ENCODE data around the gene DGLUCY.
A peak's percentile ranks its signal among the peaks of the same experiment; 100 is the strongest.
"Not testable (repeated sequence)": the region's sequence is repeated elsewhere in the genome, so short reads cannot be mapped to it uniquely, and the experiment has no call there.

The DGLUCY gene

GRCh38 chr14:91216731-91217226 is 102.9 kb downstream of the DGLUCY start:
- no peak for DNase-seq

GRCh38 chr14:91218014-91218413 is 104.1 kb downstream of the DGLUCY start:
- DNase-seq = no peak

DNA sequence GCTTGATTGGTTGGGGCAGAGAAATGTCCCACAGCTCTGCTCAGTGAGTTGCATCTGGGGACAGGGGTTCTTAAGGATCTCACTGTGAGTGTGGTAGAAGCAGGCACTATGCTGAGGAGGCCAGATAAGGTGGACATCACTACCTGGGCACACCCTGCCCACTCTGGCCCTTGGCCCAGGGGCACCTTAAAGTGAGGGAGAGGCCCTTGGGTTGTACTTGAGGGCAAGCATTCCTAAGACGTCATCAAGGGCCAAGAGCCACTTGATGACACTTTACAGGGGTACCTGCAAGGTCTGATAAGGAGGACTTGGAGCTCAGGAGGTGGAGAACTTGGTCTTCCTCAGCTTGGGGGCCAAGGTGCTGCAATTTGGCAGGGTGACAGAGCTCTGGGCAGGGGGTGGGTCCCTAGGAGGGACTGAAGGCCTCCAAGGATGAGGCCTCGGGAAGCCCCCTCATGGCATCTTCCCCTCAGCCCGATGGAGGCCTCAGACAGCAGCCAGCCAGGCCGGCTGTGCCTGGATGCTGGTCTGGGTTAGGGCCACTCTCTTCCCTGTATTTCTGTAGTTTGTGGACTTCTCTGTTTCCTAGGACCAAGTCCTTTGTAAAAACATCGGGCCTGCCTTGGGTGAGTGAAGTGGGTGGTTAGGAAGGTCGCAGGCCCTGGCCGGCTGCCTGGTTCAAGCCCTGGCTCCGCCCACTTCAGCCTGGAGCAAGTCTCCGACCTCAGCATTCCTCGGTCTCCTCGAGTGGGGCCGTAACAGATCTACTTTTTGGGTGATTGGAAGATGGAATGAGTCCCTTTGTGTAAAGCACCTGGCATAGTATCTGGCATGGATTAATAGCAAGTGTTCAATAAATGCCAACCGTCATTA is 105.9 kb downstream of the DGLUCY start:
- no peak for DNase-seq

DNA sequence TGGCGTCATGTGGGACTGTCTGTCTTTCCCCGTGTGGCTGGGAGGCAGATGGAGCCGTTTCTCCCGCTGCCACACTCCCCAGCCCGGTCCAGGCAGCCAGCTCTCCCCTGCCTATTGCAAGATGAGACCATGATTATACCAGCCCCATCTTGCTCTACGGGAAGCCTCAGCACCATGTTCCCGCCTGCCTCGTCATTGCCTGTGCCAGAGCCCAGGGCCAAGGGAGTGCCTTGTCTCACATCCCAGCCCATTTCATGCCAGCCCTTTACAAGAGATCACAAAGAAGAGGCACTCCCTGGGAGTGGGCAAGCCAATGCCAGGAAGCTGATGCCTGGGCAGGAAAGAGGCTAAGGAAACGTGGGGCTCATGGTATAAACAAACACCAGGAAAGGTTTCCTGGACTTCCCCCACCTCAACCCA is 106.7 kb downstream of the DGLUCY start:
- no peak for DNase-seq

DNA sequence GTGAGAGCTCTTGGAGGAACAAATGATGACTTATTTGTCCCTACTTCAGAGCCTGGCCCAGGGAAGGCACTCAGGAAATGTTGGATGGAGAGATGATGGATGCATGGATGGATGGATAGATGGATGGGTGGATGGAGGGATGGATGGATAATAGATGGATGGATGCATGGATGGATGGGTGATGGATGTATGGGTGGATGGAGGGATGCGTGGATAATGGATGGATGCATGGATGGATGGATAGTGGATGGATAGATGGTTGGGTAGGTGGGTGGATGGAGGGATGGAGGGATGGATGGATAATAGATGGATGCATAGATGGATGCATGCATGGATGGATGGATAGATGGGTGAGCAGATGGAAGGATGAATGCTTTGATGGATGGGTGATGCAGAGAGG is 107.4 kb downstream of the DGLUCY start:
- DNase-seq = no peak

DNA sequence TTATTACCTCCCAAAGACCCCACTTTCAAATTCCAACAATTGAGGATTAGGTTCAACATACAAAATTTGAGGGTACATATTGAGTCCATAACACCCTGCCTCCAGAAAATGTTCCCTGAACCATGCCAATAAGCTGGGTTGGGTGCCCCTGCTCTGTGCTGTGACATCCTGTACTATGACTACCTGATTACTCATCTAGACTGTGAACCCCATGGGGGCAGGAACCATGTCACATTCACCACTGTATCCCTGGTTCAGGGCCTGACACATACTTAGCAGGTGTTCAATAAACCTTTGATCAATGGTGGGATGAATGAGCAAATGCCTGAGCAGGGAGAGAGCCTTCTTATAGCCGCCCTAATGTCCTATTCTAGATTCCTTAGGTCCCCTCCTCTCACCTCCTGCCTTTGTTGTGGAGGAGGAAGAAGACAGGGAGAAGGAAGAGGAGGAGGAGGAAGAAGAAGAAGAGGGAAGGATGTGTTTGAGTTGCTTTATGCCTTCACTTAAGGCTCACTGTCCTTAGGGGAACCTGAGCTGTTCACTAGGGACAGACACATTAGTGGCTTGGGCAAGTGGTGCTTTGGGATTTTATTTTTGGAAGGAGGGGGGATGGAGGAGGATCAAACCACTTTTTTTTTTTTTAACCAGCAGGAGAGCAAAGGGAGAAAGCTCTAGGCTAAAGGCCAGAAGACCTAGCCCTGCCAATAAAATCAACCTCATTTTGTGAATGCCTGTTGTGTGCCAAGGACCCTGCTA is 109.3 kb downstream of the DGLUCY start:
- no peak for DNase-seq

- DNase-seq = no peak
These were observed 111.2 kb downstream of the DGLUCY start for GRCh38 chr14:91225025-91225424.

DNA sequence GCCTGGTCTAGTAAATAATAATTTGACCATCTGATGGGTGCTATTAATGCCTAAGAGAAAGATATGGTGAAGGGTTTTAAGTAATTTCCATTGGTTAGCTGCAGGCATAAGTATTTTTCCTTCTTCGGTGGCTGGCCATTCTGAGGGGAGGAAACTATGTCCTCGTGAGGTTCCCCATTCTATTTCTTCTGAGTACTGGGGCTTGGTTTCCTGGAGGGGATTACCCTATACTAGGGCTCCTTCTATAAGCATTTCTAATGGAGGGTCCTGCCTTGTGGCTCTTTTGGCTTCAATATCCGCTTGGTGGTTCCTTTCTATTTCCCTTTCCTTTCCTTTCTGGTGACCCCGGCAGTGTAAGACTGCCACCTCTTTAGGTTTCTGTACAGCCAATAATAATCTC is 112.5 kb downstream of the DGLUCY start:
- DNase-seq = not testable (repeated sequence)

DNA sequence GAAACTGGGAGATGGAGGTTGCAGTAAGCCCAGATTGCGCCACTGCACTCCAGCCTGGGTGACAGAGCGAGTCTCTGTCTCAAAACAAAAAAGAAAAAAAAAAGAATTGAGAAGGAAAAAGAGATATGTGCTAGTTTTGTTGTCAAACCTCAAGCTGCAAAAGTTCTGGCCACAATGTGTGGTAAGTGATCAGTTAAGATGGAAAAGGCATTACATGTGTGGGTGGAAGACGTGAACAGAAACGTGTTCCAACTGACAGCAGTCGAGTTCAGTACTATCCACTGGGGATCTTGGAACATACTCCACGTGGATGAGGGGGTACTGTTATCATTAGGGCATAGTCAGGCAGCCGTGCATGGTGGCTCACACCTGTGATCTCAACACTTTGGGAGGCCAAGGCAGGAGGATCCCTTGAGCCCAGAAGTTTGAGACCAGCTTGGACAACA is 113.3 kb downstream of the DGLUCY start:
- DNase-seq = no peak

DNA sequence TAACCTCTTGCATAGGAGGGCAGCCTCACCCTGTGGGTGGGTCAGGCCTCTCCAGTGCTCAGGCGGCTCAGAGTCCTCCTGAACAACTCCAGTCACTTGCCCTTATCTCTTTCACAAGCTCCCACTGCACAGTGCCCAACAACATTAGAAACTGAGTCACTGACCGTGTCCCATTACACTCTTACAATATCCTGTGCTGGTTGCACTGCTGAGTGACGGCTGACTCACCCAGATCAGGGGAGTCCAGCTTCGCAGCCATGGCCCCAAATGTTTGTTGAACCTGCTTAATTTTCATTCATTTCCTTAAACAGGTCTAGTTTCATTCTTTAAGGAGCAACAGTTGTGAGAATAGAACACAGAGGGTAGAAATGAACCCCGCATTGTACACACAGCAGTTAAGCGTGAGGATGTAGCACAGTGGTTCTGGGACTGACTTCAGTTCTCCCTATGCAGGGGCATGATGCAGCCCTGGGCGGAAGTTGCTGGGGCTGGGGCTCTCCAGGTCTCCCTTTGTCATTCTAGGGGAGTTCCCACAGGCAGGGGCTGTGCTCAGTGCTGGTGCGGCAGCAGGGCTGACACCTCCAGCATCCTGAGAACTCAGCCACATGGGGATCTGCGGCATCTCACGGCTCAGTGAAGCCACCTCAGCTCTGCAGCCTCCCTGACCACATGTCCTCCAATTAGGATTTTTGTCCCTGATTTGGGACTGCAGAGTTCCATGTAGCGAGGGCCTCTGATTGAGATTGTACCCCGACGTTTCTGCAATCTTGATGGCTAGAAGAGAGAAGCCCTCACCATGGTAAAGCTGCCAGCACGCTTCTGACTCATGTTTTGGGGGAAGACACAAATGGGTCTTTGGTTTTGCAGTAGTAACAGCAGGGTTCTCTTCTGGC is 114.5 kb downstream of the DGLUCY start:
- DNase-seq = peak; percentile 24 to 69 (median 51)

- DNase-seq = no peak
These were observed 115.1 kb downstream of the DGLUCY start for GRCh38 chr14:91229005-91229382.

DNA sequence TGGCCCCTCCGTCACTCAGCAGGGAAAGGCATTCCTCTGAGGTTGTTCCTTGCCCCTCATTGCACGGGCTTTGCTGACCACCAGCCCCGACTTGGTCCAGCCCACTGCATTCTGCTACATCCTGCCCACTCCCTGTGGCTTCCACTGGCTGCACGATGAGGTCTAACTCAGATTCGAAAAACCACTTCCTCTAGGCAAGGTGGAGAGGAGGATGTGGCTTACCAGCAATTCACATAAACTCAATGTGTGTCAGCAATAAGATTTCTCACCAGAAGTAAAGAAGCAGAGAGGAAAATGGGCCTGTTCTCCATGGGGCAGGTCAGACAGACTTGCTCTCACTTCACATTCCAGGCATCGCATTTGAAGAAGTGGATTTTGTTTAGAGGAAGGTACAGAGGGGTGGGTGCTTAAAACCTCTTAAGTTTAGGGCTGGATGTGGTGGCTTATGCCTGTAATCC is 115.9 kb downstream of the DGLUCY start:
- peak in 3 of 4 experiments; percentile 41 to 54 (median 51) for DNase-seq

DNA sequence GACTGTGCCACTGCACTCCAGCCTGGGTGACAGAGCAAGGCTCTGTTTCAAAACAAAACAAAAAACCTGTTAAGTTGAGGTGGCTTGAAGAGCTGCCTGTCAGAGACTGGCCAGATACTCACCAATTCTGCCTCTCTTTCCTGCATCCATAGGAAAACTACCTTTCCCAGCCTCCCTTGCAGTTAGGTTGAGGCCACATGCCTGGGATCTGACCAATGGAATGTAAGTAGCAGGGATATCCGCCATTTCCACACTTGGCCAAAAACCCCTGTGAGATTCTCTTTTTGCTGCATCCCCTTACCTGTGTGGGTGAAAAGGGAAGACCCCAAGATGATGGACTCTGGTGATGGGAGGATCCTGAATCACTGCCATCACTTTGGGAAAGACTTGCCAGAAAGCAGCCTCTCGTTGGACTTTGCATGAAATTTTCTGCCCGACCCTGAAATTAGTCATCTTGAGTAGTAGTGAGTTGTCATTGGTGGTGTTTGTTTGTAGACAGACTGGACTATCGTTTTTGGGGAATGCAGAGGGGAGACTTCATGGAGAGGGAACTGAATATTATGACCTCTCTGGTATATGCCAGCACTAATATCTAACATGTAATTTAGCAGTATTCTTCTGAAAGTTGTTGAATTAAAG is 116.6 kb downstream of the DGLUCY start:
- DNase-seq = no peak

- no peak for DNase-seq
These were observed 117.6 kb downstream of the DGLUCY start for GRCh38 chr14:91231446-91231845.

GRCh38 chr14:91232052-91232451 is 118.2 kb downstream of the DGLUCY start:
- no peak for DNase-seq

DNA sequence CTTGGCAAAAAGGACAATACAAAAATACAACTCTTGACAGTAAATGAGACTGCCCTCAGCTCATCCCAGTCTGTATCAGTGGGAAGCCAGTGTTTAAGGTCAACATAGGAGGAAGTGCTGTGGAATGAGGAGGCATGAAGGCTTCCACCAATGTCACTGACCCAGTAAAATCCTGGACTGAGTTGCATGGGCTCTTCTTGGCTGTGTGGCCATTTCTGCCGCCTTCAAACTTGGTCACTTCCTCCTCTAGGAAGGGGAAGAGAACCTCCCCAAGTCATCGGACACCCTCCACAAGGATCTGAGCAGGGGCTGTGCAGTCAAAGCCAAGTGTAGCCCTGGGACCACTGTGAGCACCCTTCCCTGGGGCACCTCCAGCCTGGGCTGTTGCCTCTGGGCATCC is 118.7 kb downstream of the DGLUCY start:
- DNase-seq = no peak

- no peak for DNase-seq
These were observed 120.3 kb downstream of the DGLUCY start for GRCh38 chr14:91233936-91234790.

- DNase-seq = no peak
These were observed 120.9 kb downstream of the DGLUCY start for GRCh38 chr14:91234791-91235114.

GRCh38 chr14:91235841-91236240 is 122.0 kb downstream of the DGLUCY start:
- no peak for DNase-seq

DNA sequence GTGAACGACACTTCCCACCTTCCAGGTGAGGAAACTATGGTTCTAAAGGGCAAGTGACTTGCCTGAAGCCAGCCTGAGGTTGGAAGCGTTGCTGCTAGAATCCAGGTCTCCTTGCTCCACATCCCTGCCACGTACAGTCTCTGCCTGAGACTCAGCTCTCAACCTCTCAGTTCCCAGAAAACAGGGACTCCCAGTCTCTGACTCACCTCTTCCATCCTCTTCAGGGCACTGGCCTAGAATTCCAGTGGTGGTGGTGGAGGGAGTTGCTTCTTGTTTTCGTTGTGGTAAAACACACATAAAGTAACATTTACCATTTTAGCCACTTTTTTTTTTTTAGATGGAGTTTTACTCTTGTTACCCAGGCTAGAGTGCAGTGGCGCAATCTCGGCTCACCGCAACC is 123.3 kb downstream of the DGLUCY start:
- no peak for DNase-seq

- no peak for DNase-seq
These were observed 124.2 kb downstream of the DGLUCY start for GRCh38 chr14:91238085-91238484.

Data from activated CD4-positive, CD25-positive, alpha-beta regulatory T cell (primary cell).